ENCODE results near the gene PLXDC2.

DNA sequence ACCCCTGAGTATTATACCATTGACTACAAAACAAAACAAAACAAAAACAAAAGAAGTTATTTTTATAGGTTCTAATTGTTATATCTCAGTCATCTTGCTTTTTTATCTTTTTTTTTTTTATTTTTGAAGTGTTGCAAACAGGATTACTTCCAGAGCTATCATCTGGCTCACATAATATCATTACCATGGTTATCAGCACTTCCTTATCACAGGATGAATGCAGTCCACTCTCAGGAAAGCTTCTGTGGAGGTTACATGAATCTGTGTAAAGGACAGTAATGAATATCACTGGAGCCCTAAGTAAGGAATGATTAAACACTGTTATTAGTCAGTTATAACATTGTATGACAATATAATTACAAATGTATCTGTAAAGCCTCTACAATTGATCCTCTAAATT, 451.5 kb downstream of the PLXDC2 start:
- TF ChIP-seq, protein P1, sequence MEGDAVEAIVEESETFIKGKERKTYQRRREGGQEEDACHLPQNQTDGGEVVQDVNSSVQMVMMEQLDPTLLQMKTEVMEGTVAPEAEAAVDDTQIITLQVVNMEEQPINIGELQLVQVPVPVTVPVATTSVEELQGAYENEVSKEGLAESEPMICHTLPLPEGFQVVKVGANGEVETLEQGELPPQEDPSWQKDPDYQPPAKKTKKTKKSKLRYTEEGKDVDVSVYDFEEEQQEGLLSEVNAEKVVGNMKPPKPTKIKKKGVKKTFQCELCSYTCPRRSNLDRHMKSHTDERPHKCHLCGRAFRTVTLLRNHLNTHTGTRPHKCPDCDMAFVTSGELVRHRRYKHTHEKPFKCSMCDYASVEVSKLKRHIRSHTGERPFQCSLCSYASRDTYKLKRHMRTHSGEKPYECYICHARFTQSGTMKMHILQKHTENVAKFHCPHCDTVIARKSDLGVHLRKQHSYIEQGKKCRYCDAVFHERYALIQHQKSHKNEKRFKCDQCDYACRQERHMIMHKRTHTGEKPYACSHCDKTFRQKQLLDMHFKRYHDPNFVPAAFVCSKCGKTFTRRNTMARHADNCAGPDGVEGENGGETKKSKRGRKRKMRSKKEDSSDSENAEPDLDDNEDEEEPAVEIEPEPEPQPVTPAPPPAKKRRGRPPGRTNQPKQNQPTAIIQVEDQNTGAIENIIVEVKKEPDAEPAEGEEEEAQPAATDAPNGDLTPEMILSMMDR (IDR thresholded peaks at IDR 0.05) = no peak
- no peak for TF ChIP-seq POLR2A (IDR thresholded peaks at IDR 0.05)
